GM23338 (cell line): ENCODE data around the gene KEL. TPM values are rescaled to one million over a fixed set of nuclear protein-coding genes. Genes with fewer than 3 reads are reported as not detected.

ENCODE experiments used
- CREB1 ChIP-seq: fragments of 250-450 bp; sonication (Bioruptor Pico); IDR thresholded peaks from 2 replicates; pipeline ENCODE4 v1.5.0; 2020; ENCODE audit warnings: low read depth, mild to moderate bottlenecking, moderate library complexity
- JUNB ChIP-seq: IDR thresholded peaks from one replicate; pipeline ENCODE4 v1.6.1; 2016; ENCODE audit warnings: antibody characterized with exemption; ENCODE audit not compliant: unreplicated experiment
- NANOG ChIP-seq: IDR thresholded peaks from 2 replicates; pipeline ENCODE4 v1.6.1; 2016; ENCODE audit warnings: antibody characterized with exemption, borderline replicate concordance
- POLR2AphosphoS5 ChIP-seq: IDR thresholded peaks from 2 replicates; pipeline ENCODE4 v1.6.1; 2016; ENCODE audit warnings: antibody characterized with exemption, low read depth
- STAT1 ChIP-seq: IDR thresholded peaks from one replicate; pipeline ENCODE4 v1.6.1; 2016; ENCODE audit warnings: antibody characterized with exemption; ENCODE audit not compliant: unreplicated experiment
- ZNF114 ChIP-seq: fragments of 250-450 bp; sonication (Bioruptor Pico); IDR thresholded peaks from 2 replicates; pipeline ENCODE4 v1.5.0; 2020; ENCODE audit warnings: mild to moderate bottlenecking, moderate library complexity
- ZNF331 ChIP-seq: fragments of 250-450 bp; sonication (Bioruptor Pico); IDR thresholded peaks from 2 replicates; pipeline ENCODE4 v1.5.0; 2020; ENCODE audit warnings: low read depth, mild to moderate bottlenecking, moderate library complexity
- polyA plus RNA-seq: library from polyadenylated mRNA; unstranded; fragments of >200 nt; fragmentation: Nextera tagmentation; extraction: Ambion mirVana; gene quantifications from 2 replicates; pipeline ENCODE4 v1.2.1, GENCODE V29; 2016
- total RNA-seq: library from RNA; depleted of rRNA; stranded (reverse); fragments of >200 nt; shearing (Covaris generic); gene quantifications from 2 replicates; pipeline ENCODE4 v1.2.3, GENCODE V29; 2014
- TF ChIP-seq, protein P1 (sequence below): fragments of 250-450 bp; sonication (Bioruptor Pico); IDR thresholded peaks from 2 replicates; pipeline ENCODE4 v1.5.0; 2020; ENCODE audit warnings: mild to moderate bottlenecking, moderate library complexity
- TF ChIP-seq, protein P2 (sequence below), 2 experiments: fragments of 200-600 bp in 1 of 2; sonication (generic) in 1 of 2; conservative IDR thresholded peaks; 2 replicates each; pipeline versions ENCODE4 v1.5.1 to v1.6.1; 2016 to 2017; ENCODE audit warnings: antibody characterized with exemption in 2 of 2, low read depth in 2 of 2, mild to moderate bottlenecking in 2 of 2, moderate library complexity in 1 of 2

KEL gene
- total and polyA plus RNA-seq, 2 experiments from 2014 or later = 1.2 to 3.6 TPM

DNA sequence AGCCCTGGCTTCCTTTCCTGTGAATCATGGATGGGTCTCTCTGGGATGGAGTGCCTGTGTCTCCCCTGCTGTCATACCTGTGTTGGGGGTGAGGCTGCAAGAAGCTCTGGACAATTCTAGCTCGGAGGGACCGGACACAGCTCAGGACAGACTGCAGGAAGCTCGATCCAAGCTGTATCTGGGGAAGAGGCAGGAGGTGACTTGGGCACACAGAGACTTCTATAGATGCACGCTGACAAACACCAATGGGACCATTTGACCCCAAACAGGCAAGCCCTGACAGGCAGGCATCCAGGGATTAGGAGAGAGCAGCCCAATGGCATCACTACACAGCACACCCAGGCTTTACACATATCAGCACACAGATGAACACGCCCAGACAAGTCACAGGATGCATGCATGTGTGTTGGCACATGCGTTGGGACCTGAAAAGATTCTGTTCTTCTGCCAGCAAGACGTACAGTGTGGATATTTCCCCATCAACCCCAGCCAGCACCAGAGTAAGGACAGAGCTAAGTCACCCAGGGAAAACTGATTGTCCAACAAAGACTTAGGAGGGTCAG, 18.4 kb downstream of the KEL start (continued):
- TF ChIP-seq, protein P1, sequence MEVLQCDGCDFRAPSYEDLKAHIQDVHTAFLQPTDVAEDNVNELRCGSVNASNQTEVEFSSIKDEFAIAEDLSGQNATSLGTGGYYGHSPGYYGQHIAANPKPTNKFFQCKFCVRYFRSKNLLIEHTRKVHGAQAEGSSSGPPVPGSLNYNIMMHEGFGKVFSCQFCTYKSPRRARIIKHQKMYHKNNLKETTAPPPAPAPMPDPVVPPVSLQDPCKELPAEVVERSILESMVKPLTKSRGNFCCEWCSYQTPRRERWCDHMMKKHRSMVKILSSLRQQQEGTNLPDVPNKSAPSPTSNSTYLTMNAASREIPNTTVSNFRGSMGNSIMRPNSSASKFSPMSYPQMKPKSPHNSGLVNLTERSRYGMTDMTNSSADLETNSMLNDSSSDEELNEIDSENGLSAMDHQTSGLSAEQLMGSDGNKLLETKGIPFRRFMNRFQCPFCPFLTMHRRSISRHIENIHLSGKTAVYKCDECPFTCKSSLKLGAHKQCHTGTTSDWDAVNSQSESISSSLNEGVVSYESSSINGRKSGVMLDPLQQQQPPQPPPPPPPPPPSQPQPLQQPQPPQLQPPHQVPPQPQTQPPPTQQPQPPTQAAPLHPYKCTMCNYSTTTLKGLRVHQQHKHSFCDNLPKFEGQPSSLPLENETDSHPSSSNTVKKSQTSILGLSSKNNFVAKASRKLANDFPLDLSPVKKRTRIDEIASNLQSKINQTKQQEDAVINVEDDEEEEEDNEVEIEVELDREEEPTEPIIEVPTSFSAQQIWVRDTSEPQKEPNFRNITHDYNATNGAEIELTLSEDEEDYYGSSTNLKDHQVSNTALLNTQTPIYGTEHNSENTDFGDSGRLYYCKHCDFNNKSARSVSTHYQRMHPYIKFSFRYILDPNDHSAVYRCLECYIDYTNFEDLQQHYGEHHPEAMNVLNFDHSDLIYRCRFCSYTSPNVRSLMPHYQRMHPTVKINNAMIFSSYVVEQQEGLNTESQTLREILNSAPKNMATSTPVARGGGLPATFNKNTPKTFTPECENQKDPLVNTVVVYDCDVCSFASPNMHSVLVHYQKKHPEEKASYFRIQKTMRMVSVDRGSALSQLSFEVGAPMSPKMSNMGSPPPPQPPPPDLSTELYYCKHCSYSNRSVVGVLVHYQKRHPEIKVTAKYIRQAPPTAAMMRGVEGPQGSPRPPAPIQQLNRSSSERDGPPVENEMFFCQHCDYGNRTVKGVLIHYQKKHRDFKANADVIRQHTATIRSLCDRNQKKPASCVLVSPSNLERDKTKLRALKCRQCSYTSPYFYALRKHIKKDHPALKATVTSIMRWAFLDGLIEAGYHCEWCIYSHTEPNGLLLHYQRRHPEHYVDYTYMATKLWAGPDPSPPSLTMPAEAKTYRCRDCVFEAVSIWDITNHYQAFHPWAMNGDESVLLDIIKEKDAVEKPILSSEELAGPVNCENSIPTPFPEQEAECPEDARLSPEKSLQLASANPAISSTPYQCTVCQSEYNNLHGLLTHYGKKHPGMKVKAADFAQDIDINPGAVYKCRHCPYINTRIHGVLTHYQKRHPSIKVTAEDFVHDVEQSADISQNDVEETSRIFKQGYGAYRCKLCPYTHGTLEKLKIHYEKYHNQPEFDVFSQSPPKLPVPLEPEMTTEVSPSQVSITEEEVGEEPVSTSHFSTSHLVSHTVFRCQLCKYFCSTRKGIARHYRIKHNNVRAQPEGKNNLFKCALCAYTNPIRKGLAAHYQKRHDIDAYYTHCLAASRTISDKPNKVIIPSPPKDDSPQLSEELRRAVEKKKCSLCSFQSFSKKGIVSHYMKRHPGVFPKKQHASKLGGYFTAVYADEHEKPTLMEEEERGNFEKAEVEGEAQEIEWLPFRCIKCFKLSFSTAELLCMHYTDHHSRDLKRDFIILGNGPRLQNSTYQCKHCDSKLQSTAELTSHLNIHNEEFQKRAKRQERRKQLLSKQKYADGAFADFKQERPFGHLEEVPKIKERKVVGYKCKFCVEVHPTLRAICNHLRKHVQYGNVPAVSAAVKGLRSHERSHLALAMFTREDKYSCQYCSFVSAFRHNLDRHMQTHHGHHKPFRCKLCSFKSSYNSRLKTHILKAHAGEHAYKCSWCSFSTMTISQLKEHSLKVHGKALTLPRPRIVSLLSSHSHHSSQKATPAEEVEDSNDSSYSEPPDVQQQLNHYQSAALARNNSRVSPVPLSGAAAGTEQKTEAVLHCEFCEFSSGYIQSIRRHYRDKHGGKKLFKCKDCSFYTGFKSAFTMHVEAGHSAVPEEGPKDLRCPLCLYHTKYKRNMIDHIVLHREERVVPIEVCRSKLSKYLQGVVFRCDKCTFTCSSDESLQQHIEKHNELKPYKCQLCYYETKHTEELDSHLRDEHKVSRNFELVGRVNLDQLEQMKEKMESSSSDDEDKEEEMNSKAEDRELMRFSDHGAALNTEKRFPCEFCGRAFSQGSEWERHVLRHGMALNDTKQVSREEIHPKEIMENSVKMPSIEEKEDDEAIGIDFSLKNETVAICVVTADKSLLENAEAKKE (CRISPR knock-in tag) = no peak
- TF ChIP-seq, protein P2, sequence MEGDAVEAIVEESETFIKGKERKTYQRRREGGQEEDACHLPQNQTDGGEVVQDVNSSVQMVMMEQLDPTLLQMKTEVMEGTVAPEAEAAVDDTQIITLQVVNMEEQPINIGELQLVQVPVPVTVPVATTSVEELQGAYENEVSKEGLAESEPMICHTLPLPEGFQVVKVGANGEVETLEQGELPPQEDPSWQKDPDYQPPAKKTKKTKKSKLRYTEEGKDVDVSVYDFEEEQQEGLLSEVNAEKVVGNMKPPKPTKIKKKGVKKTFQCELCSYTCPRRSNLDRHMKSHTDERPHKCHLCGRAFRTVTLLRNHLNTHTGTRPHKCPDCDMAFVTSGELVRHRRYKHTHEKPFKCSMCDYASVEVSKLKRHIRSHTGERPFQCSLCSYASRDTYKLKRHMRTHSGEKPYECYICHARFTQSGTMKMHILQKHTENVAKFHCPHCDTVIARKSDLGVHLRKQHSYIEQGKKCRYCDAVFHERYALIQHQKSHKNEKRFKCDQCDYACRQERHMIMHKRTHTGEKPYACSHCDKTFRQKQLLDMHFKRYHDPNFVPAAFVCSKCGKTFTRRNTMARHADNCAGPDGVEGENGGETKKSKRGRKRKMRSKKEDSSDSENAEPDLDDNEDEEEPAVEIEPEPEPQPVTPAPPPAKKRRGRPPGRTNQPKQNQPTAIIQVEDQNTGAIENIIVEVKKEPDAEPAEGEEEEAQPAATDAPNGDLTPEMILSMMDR (conservative IDR thresholded peaks at IDR 0.05; ENCODE audit: low read depth in 2 of 2) = no peak
- TF ChIP-seq ZNF331 (CRISPR knock-in tag) (no peak), POLR2AphosphoS5 (no peak), ZNF114 (CRISPR knock-in tag) (no peak), CREB1 (no peak), STAT1 (no peak), JUNB (no peak), NANOG (no peak)
